ENCODE measurements around the gene NSDHL. TPM values are rescaled to one million over a fixed set of nuclear protein-coding genes. Genes with fewer than 3 reads are reported as not detected.

NSDHL gene
- total and polyA plus RNA-seq, 12 donors: 7.1 to 228 (median 23.4) TPM

DNA sequence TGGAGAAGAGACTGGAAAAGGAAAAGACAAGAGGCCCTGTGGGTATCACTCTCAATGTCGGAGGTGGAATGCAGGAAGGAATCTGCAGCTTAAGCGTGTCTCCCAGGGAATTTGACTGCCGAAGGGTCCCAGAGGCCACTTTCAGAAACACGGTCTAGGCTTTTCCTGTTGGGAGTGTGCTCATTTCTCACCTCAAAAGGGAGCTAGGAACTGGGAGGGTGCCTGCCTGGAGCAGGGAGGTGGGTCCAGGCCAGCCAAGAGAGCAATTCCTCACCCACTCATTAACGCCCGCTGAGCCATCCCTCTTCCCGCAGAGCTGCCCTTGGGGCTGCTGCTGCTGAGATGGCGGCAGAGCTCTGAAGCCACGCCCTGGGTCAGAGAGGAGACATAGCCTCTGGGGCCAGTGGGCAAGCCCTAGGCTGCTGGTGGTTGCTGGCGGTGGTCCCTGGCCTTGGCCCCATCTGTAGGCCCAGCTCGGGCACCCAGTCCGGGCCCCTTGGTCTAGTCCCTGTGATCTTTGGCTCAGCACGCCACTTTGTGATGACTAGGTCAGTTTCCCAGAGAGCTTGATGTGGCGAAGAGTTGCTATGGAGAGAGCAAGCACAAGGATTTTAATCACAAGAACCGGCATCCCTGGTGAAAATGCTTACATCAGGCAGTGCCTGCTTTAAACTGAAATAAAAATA is 71.1 kb downstream of the NSDHL start:
- no peaks in the 10 kb centered on the region for H3K27me3 ChIP-seq
- H3K4me3 ChIP-seq: no peak overlapping the region
- H3K36me3 ChIP-seq (replicated peaks in 1 of 2): no peaks in the 10 kb centered on the region
- peak overlapping the region in 1 of 5 donors; percentile 86 for H3K27ac ChIP-seq
- no peak for TF ChIP-seq POLR2A (IDR thresholded peaks at IDR 0.05)
- TF ChIP-seq, protein P1, sequence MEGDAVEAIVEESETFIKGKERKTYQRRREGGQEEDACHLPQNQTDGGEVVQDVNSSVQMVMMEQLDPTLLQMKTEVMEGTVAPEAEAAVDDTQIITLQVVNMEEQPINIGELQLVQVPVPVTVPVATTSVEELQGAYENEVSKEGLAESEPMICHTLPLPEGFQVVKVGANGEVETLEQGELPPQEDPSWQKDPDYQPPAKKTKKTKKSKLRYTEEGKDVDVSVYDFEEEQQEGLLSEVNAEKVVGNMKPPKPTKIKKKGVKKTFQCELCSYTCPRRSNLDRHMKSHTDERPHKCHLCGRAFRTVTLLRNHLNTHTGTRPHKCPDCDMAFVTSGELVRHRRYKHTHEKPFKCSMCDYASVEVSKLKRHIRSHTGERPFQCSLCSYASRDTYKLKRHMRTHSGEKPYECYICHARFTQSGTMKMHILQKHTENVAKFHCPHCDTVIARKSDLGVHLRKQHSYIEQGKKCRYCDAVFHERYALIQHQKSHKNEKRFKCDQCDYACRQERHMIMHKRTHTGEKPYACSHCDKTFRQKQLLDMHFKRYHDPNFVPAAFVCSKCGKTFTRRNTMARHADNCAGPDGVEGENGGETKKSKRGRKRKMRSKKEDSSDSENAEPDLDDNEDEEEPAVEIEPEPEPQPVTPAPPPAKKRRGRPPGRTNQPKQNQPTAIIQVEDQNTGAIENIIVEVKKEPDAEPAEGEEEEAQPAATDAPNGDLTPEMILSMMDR (IDR thresholded peaks at IDR 0.05): no peak
- intact Hi-C loops (cut with DNase I): no loop called here
- H3K9me3 ChIP-seq (replicated peaks in 1 of 3): no peaks in the 10 kb centered on the region
- peaks cover 0 to 4% of the 10 kb centered on the region in 2 donors for H3K4me1 ChIP-seq (replicated peaks in 1 of 2)
- WGBS, 4 donors: 39 to 74% (median 60%) methylated on average over 7 to 15 of the region's 15 CpGs
- DNase-seq: peak in 2 of 7 donors; percentile 26 to 46

DNA sequence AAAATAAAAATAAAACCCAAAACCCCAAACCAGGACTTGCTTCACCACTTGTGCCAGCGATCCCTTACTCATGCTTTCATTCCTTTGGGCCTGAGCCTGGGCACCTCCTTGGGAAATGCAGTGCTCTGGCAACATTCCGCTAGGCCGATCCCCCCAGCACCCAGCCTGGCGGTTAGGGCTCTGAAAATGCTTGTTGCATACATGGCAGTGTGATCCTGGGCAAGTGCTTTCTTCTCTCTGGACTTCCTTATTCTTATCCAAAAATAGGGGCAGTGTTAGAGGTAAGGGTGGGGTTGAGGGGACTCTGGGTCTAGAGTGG is 71.6 kb downstream of the NSDHL start:
- intact Hi-C loops (cut with DNase I): no loop called here

DNA sequence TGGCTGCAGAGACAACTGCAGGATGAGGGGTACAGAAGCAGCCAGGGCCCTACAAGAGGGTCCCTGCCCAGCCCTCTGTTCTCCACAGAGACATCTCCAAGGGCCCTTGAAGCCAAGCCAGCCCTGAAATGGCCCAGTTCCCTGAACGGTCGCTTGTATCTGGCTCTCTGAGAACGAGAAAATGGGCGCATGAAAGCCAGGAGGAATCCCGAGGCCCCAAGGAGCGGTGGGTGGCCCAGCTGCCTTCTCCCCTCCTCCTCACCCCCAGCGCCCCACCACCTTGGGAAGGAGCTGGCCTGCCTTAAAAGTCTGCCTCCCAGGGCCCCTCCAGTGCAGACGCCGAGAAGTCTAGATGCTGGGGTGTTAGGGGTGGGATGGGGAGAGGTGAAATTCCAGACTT is 72.7 kb downstream of the NSDHL start:
- WGBS, 4 donors: 66 to 80% (median 76%) methylated on average over 1 to 9 of the region's 9 CpGs
- Histone ChIP-seq H3K27ac (peak overlapping the region in 2 of 5 donors; percentile 83 to 86), H3K9me3 (replicated peaks in 1 of 3) (no peaks in the 10 kb centered on the region), H3K27me3 (no peaks in the 10 kb centered on the region), H3K4me1 (replicated peaks in 1 of 2) (no peaks in the 10 kb centered on the region), H3K4me3 (no peak overlapping the region), H3K36me3 (replicated peaks in 1 of 2) (no peaks in the 10 kb centered on the region)
- TF ChIP-seq, protein P1 (IDR thresholded peaks at IDR 0.05): no peak
- no peak for DNase-seq
- intact Hi-C loops (cut with DNase I): no loop called here

More for the DNA sequence above, 71.6 kb downstream of the NSDHL start:
- Histone ChIP-seq H3K4me1 (replicated peaks in 1 of 2) (peaks cover 0 to 4% of the 10 kb centered on the region in 2 donors), H3K36me3 (replicated peaks in 1 of 2) (no peaks in the 10 kb centered on the region), H3K4me3 (no peak overlapping the region), H3K27me3 (no peaks in the 10 kb centered on the region), H3K9me3 (replicated peaks in 1 of 3) (no peaks in the 10 kb centered on the region), H3K27ac (peak overlapping the region in 1 of 5 donors; percentile 86)
- no peak for TF ChIP-seq POLR2A (IDR thresholded peaks at IDR 0.05)
- TF ChIP-seq, protein P1 (IDR thresholded peaks at IDR 0.05): no peak
- DNase-seq: no peak
- WGBS, 4 donors: 84 to 96% (median 93%) methylated on average over 3 to 4 of the region's 4 CpGs

DNA sequence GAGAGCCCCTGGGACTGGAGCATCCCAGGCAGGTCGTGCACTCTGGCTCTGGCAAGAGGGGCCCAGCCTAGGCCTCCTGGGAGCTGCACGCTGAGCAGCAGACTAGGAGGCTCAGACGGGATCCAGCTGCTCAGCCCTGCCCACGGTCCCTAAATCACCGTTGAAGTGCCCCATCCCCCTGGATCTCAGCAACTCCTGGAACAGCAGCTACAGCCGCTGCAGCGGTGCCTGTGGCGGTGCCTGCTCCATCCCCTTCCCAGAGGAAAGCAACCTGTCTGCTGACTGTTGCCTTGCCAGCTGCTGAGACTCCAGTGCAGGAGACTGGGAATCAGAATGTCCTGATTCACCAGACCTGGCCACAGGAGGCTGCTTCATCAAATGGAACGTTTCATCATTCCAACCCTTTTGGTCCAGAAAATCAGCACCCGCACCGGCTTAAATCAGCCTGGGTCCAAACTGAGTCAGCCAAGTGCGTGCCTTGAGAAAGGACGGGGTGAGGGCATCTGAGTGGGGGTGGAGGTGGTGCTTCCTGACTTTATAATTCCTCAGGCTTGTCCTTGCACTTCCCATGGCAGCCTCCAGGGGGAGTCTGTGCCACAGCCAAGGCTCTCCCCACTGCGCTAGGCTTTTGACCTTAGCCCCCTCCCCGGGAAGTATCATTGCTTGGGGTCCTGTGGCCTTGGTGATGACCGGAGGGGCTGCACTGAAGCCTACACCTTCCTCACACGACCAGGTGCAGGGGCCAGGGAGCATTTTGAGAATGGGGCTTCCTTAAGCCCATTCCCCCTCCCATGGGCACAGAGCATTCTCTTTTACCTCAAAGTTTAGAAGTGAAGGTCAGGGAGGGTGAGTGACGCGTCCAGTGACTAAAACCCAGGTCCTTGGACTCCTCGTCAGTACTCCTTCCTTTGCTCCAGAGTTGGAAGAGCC is 73.6 kb downstream of the NSDHL start:
- Histone ChIP-seq H3K27ac (peak overlapping the region; percentile 30 to 86 (median 70)), H3K27me3 (no peaks in the 10 kb centered on the region), H3K4me3 (no peak overlapping the region), H3K9me3 (replicated peaks in 1 of 3) (no peaks in the 10 kb centered on the region), H3K36me3 (replicated peaks in 1 of 2) (no peaks in the 10 kb centered on the region), H3K4me1 (replicated peaks in 1 of 2) (no peaks in the 10 kb centered on the region)
- 19 to 25% (median 23%) methylated on average over 2 to 20 of the region's 20 CpGs for WGBS, 4 donors
- TF ChIP-seq POLR2A (IDR thresholded peaks at IDR 0.05): peak in 1 of 2 donors; percentile 13
- TF ChIP-seq, protein P1 (IDR thresholded peaks at IDR 0.05): peak; percentile 59 to 81 (median 76)
- intact Hi-C loops (cut with DNase I): no loop called here
- DNase-seq: peak; percentile 75 to 90 (median 81)
